Omental fat pad (tissue), 4 donors: ENCODE measurements around the gene PIK3C2B. TPM values are rescaled to one million over a fixed set of nuclear protein-coding genes. Genes with fewer than 3 reads are reported as not detected.
"Not testable (repeated sequence)": the region's sequence is repeated elsewhere in the genome, so short reads cannot be mapped to it uniquely, and the experiment has no call there.

Experiments
- ATAC-seq: fragments of 150-250 bp; one replicate; pipeline ENCODE4 v1.9.1; 2016; ENCODE audit warnings: mild to moderate bottlenecking, moderate library complexity; ENCODE audit not compliant: low FRiP score
- DNase-seq: peaks from one replicate; pipeline ENCODE4 v3.0.0-alpha.2; 2019; ENCODE audit warnings: low spot score
- CTCF ChIP-seq, 3 donors: fragments of 450-650 bp; IDR thresholded peaks; one replicate each; pipeline ENCODE4 v1.5.1; 2016 to 2017; ENCODE audit warnings: antibody characterized with exemption in 3 of 3, mild to moderate bottlenecking in 3 of 3, moderate library complexity in 2 of 3
- total RNA-seq, 4 donors: library from RNA; depleted of rRNA; stranded (reverse); fragments of >200 nt; gene quantifications; one replicate each; pipeline ENCODE4 v1.1.0, GENCODE V29; 2016

Gene PIK3C2B
- total RNA-seq, 4 donors from 2014 or later, result 17.2 to 42.4 (median 31.6) TPM

- DNase-seq (no peak), ATAC-seq (no peak)
- TF ChIP-seq CTCF (IDR thresholded peaks at IDR 0.05), result no peak
Observed at GRCh38 chr1:204528677-204529076, 34.1 kb upstream of the PIK3C2B start.

GRCh38 chr1:204528241-204528640 is 33.6 kb upstream of the PIK3C2B start:
- DNase-seq, result no peak
- TF ChIP-seq CTCF (IDR thresholded peaks at IDR 0.05), result no peak
- no peak for ATAC-seq

GRCh38 chr1:204524986-204525385 is 30.4 kb upstream of the PIK3C2B start:
- DNase-seq (no peak), ATAC-seq (no peak)
- TF ChIP-seq CTCF (IDR thresholded peaks at IDR 0.05), result no peak

GRCh38 chr1:204523605-204524215 is 29.1 kb upstream of the PIK3C2B start:
- ATAC-seq (no peak), DNase-seq (no peak)
- no peak for TF ChIP-seq CTCF (IDR thresholded peaks at IDR 0.05)

GRCh38 chr1:204521941-204522521 is 27.4 kb upstream of the PIK3C2B start:
- ATAC-seq, DNase-seq: not testable (repeated sequence)

GRCh38 chr1:204520834-204521709 is 26.5 kb upstream of the PIK3C2B start:
- DNase-seq (no peak), ATAC-seq (no peak)
- TF ChIP-seq CTCF (IDR thresholded peaks at IDR 0.05), result no peak

- not testable (repeated sequence) for DNase-seq, ATAC-seq
Observed at GRCh38 chr1:204517382-204517781, 22.8 kb upstream of the PIK3C2B start.
